Suprapubic skin (tissue), 4 donors: Measurements from ENCODE around the gene RAB3GAP2. TPM values are rescaled to one million over a fixed set of nuclear protein-coding genes. Genes with fewer than 3 reads are reported as not detected.

ENCODE experiments used
- DNase-seq, 2 donors: peaks; one replicate each; pipeline ENCODE4 v3.0.0-alpha.2; 2019; ENCODE audit warnings: low spot score in 2 of 2
- H3K27ac ChIP-seq: fragments of 200-600 bp; sonication (generic); one replicate; pipeline ENCODE4 v1.5.1; 2019
- H3K27me3 ChIP-seq: fragments of 200-600 bp; sonication (generic); one replicate; pipeline ENCODE4 v1.5.1; 2019
- H3K36me3 ChIP-seq: fragments of 200-600 bp; sonication (generic); one replicate; pipeline ENCODE4 v1.5.1; 2019
- H3K4me1 ChIP-seq: fragments of 200-600 bp; sonication (generic); one replicate; pipeline ENCODE4 v1.5.1; 2019
- H3K4me3 ChIP-seq: fragments of 200-600 bp; sonication (generic); one replicate; pipeline ENCODE4 v1.5.1; 2019; ENCODE audit warnings: mild to moderate bottlenecking
- H3K9me3 ChIP-seq: fragments of 200-600 bp; sonication (generic); one replicate; pipeline ENCODE4 v1.5.1; 2019
- EP300 ChIP-seq: sonication (generic); formaldehyde crosslinking; IDR thresholded peaks from one replicate; pipeline ENCODE4 v1.6.1; 2017; ENCODE audit warnings: antibody characterized with exemption
- POLR2A ChIP-seq, 2 donors: fragments of 450-650 bp; IDR thresholded peaks; one replicate each; pipeline ENCODE4 v1.6.1; 2017; ENCODE audit warnings: antibody characterized with exemption in 2 of 2, mild to moderate bottlenecking in 2 of 2, moderate library complexity in 2 of 2
- POLR2AphosphoS5 ChIP-seq, 3 donors: sonication (generic); formaldehyde crosslinking; IDR thresholded peaks; one replicate each; pipeline ENCODE4 v1.6.1; 2017; ENCODE audit warnings: antibody characterized with exemption in 3 of 3
- WGBS: methylation state at CpG from one replicate; pipeline ENCODE4 v1.1.5; 2018; 5-methylcytosine and 5-hydroxymethylcytosine counted together
- total RNA-seq, 4 donors: library from RNA; depleted of rRNA; stranded (reverse); fragments of >200 nt; gene quantifications; one replicate each; pipeline ENCODE4 v1.1.0, GENCODE V29; 2016
- TF ChIP-seq, protein P1 (sequence below), 2 donors: fragments of 200-600 bp in 1 of 2; fragments of 450-650 bp in 1 of 2; sonication (generic) in 1 of 2; IDR thresholded peaks; one replicate each; pipeline ENCODE4 v1.5.1; 2016 to 2019; ENCODE audit warnings: antibody characterized with exemption in 2 of 2, mild to moderate bottlenecking in 1 of 2, moderate library complexity in 1 of 2

RAB3GAP2 gene
- total RNA-seq, 4 donors from 2014 or later = 15.3 to 31.8 (median 18.3) TPM

DNA sequence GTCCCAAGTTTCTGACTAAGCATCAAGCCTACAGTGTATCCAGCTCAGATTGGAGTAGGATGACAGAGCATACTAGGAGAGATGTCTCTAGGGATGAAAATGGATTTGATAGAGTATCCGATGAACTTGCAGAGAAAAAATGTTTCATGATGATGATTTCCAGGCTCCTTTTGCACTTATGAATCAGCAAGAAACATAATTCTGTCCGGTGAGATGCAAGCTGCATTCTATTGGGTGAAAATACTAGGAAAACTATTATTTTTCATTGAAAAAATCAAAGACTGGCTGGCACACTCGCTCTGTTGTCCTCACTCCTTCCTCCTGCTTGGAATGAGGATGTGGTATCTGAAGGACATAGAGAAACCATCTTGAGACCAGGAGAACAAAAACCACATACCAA is 35.4 kb upstream of the RAB3GAP2 start:
- H3K4me3 ChIP-seq = no peak overlapping the region
- no peak for DNase-seq
- H3K9me3 ChIP-seq = no peaks in the 10 kb centered on the region
- no peaks in the 10 kb centered on the region for H3K36me3 ChIP-seq
- no peaks in the 10 kb centered on the region for H3K27me3 ChIP-seq
- 77% methylated on average over 3 of the region's 3 CpGs for WGBS
- TF ChIP-seq, protein P1, sequence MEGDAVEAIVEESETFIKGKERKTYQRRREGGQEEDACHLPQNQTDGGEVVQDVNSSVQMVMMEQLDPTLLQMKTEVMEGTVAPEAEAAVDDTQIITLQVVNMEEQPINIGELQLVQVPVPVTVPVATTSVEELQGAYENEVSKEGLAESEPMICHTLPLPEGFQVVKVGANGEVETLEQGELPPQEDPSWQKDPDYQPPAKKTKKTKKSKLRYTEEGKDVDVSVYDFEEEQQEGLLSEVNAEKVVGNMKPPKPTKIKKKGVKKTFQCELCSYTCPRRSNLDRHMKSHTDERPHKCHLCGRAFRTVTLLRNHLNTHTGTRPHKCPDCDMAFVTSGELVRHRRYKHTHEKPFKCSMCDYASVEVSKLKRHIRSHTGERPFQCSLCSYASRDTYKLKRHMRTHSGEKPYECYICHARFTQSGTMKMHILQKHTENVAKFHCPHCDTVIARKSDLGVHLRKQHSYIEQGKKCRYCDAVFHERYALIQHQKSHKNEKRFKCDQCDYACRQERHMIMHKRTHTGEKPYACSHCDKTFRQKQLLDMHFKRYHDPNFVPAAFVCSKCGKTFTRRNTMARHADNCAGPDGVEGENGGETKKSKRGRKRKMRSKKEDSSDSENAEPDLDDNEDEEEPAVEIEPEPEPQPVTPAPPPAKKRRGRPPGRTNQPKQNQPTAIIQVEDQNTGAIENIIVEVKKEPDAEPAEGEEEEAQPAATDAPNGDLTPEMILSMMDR (IDR thresholded peaks at IDR 0.05) = no peak
- TF ChIP-seq POLR2A (IDR thresholded peaks at IDR 0.05) (no peak), EP300 (no peak), POLR2AphosphoS5 (IDR thresholded peaks at IDR 0.05) (no peak)
- H3K4me1 ChIP-seq = no peaks in the 10 kb centered on the region
- no peak overlapping the region for H3K27ac ChIP-seq

DNA sequence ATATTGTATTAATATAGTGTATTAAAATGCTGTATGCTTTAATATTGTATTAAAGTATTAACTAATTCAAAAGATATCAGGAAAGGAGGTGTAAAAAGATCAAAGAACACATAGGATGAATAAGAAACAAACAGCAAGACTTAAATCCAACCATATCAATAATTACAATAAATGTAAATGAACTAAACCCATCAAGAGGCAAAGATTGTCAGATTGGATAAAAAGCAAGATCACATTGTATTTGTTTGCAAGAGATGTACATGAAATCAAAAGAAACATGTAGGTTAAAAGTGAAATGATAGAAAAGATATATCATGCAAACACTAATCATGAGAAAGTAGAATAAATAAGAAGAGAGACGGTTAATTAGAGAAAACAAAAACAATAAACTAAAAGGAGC is 34.1 kb upstream of the RAB3GAP2 start:
- Histone ChIP-seq H3K4me1 (no peaks in the 10 kb centered on the region), H3K27ac (no peak overlapping the region), H3K4me3 (no peak overlapping the region), H3K27me3 (no peaks in the 10 kb centered on the region), H3K36me3 (no peaks in the 10 kb centered on the region), H3K9me3 (no peaks in the 10 kb centered on the region)
- DNase-seq = no peak
- TF ChIP-seq POLR2AphosphoS5 (IDR thresholded peaks at IDR 0.05) (no peak), EP300 (no peak), POLR2A (IDR thresholded peaks at IDR 0.05) (no peak)
- TF ChIP-seq, protein P1 (IDR thresholded peaks at IDR 0.05) = no peak
- WGBS = 97% methylated on average over 1 of the region's 1 CpG

DNA sequence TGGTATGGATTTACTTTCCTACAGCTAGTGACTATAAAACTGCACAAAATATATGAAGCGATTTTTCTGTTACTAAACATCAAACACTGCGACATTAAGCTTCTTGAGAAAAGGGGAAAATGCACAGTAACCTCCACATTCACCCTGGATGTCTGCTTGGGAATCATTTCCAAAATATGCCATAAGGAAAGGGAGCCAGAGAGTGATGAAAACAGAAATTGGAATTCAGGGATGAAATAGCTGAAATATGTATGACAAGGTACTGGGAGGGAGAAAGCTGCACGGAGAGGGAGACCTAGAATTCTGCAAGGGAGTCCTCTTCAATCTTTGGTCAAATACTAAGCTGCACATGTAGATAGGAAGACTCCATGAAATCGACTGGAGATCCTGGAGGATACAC is 31.6 kb upstream of the RAB3GAP2 start:
- no peak overlapping the region for H3K4me3 ChIP-seq
- H3K9me3 ChIP-seq = no peaks in the 10 kb centered on the region
- WGBS = 83% methylated on average over 4 of the region's 4 CpGs
- H3K27ac ChIP-seq = no peak overlapping the region
- DNase-seq = no peak
- no peaks in the 10 kb centered on the region for H3K36me3 ChIP-seq
- TF ChIP-seq, protein P1 (IDR thresholded peaks at IDR 0.05) = no peak
- TF ChIP-seq POLR2AphosphoS5 (IDR thresholded peaks at IDR 0.05) (no peak), EP300 (no peak), POLR2A (IDR thresholded peaks at IDR 0.05) (no peak)
- H3K4me1 ChIP-seq = peaks cover 5% of the 10 kb centered on the region
- no peaks in the 10 kb centered on the region for H3K27me3 ChIP-seq

DNA sequence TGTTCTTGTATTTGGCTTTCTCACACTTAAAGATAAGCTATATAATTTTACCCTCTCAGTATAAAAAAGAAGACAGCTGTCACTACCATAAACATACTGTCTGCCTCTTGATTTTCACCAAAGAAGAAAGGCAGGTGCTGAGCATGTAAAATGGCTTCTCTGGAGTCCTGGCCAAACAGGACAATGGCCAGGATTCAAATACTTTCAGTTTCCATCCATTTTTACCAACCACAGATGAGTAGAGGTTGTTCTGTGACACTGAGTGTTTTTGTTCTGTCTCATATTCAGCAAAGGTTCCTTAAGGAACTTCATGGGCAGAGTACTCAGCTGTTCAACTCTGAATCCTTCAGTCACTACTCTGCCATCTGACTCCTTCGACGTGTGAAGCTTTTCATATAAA is 29.4 kb upstream of the RAB3GAP2 start:
- WGBS = 41% methylated on average over 2 of the region's 2 CpGs
- no peaks in the 10 kb centered on the region for H3K9me3 ChIP-seq
- peaks cover 5% of the 10 kb centered on the region for H3K4me1 ChIP-seq
- H3K4me3 ChIP-seq = no peak overlapping the region
- no peak overlapping the region for H3K27ac ChIP-seq
- TF ChIP-seq POLR2A (IDR thresholded peaks at IDR 0.05) = no peak
- TF ChIP-seq, protein P1 (IDR thresholded peaks at IDR 0.05) = no peak
- no peaks in the 10 kb centered on the region for H3K27me3 ChIP-seq
- no peaks in the 10 kb centered on the region for H3K36me3 ChIP-seq
- DNase-seq = no peak

GRCh38 chr1:220300442-220301121 is 28.3 kb upstream of the RAB3GAP2 start:
- Histone ChIP-seq H3K4me3 (no peak overlapping the region), H3K4me1 (peaks cover 5% of the 10 kb centered on the region), H3K9me3 (no peaks in the 10 kb centered on the region), H3K36me3 (no peaks in the 10 kb centered on the region), H3K27ac (peak overlapping the region; percentile 65), H3K27me3 (no peaks in the 10 kb centered on the region)
- peak; percentile 82 to 83 for DNase-seq
- WGBS = 31% methylated on average over 7 of the region's 7 CpGs
- TF ChIP-seq POLR2A (IDR thresholded peaks at IDR 0.05) = no peak
- TF ChIP-seq, protein P1 (IDR thresholded peaks at IDR 0.05) = no peak
- TF ChIP-seq EP300 = no peak
- TF ChIP-seq POLR2AphosphoS5 (IDR thresholded peaks at IDR 0.05) = no peak
